B cell (primary cell): ENCODE results near the gene FYCO1. TPM values are rescaled to one million over a fixed set of nuclear protein-coding genes. Genes with fewer than 3 reads are reported as not detected.

Source experiments
- ATAC-seq: fragments of 200-7000 bp; cut with Tn5 transposase; one replicate; pipeline ENCODE4 v1.10.0; 2021; ENCODE audit warnings: low read depth, mild to moderate bottlenecking, moderate number of reproducible peaks, moderate library complexity
- CTCF ChIA-PET: fragments of 350-600 bp; sonication (Branson Sonifier 250); formaldehyde crosslinking; loops from one replicate; lab custom pipeline; 2021; ENCODE audit warnings: antibody characterized with exemption, inconsistent platforms; lab: Charles Lee
- POLR2A ChIA-PET: fragments of 350-600 bp; sonication (Branson Sonifier 250); formaldehyde crosslinking; loops from one replicate; lab custom pipeline; 2021; ENCODE audit warnings: antibody characterized with exemption; lab: Charles Lee
- DNase-seq: peaks from one replicate; pipeline ENCODE4 v3.0.0; 2013
- H2AFZ ChIP-seq: 2 replicates; pipeline ENCODE4 v1.6.1; 2012; ENCODE audit warnings: mild to moderate bottlenecking, low read depth, low read length; ENCODE audit not compliant: insufficient read depth, poor library complexity, severe bottlenecking
- H3K27ac ChIP-seq, 2 donors: 1 replicate in 1 of 2; 2 replicates in 1 of 2; pipeline ENCODE4 v1.5.1; 2012 to 2013; ENCODE audit warnings: low read length in 2 of 2, mild to moderate bottlenecking in 2 of 2, moderate library complexity in 1 of 2
- H3K27me3 ChIP-seq, 4 experiments: fragments of 200-600 bp in 1 of 4; sonication (generic) in 1 of 4; replicated peaks in 1 of 4; 1 replicate in 2 of 4; 2 replicates in 2 of 4; pipeline versions ENCODE4 v1.6.1 to v1.7.0; 2013 to 2016; ENCODE audit warnings: low read length in 3 of 4, mild to moderate bottlenecking in 2 of 4, mixed read lengths in 1 of 4, moderate library complexity in 1 of 4; ENCODE audit not compliant: insufficient read depth in 4 of 4, control insufficient read depth in 3 of 4; ENCODE audit errors: control extremely low read depth in 1 of 4
- H3K36me3 ChIP-seq, 2 experiments: replicated peaks in 1 of 2; 1 replicate in 1 of 2; 2 replicates in 1 of 2; pipeline versions ENCODE4 v1.6.1 to v1.7.1; 2013; ENCODE audit warnings: low read length in 1 of 2; ENCODE audit not compliant: insufficient read depth in 2 of 2, control insufficient read depth in 1 of 2; ENCODE audit errors: control extremely low read depth in 1 of 2, extremely low read depth in 1 of 2
- H3K4me1 ChIP-seq, 2 donors: fragments of 200-600 bp in 1 of 2; sonication (generic) in 1 of 2; 1 replicate in 1 of 2; 2 replicates in 1 of 2; pipeline versions ENCODE4 v1.5.1 to v1.6.1; 2013 to 2017; ENCODE audit warnings: low read length in 2 of 2; ENCODE audit not compliant: control insufficient read depth in 2 of 2, insufficient read depth in 2 of 2
- H3K4me2 ChIP-seq: replicated peaks from 2 replicates; pipeline ENCODE3; 2012; ENCODE audit warnings: mild to moderate bottlenecking, low read depth, low read length; ENCODE audit not compliant: poor library complexity, severe bottlenecking
- H3K4me3 ChIP-seq, 5 experiments: fragments of 200-600 bp in 1 of 5; sonication (generic) in 1 of 5; 1 replicate in 3 of 5; 2 replicates in 2 of 5; pipeline versions ENCODE4 v1.5.1 to v1.7.0; 2011 to 2016; ENCODE audit warnings: low read length in 4 of 5, mild to moderate bottlenecking in 4 of 5, low read depth in 2 of 5, control low read depth in 1 of 5, moderate library complexity in 1 of 5; ENCODE audit not compliant: insufficient read depth in 1 of 5; ENCODE audit errors: control extremely low read depth in 1 of 5, extremely low read depth in 1 of 5
- H3K79me2 ChIP-seq: fragments of 200-600 bp; sonication (generic); one replicate; pipeline ENCODE4 v1.6.0; 2016; ENCODE audit warnings: low read length; ENCODE audit not compliant: control insufficient read depth, insufficient read depth
- H3K9ac ChIP-seq: fragments of 200-600 bp; sonication (generic); 2 replicates; pipeline ENCODE4 v1.6.1; 2017; ENCODE audit warnings: mild to moderate bottlenecking, low read length, moderate library complexity
- H3K9me3 ChIP-seq, 3 donors: one replicate each; pipeline versions ENCODE4 v1.6.1 to v1.7.1; 2013; ENCODE audit warnings: low read length in 2 of 3; ENCODE audit not compliant: control insufficient read depth in 2 of 3, insufficient read depth in 1 of 3; ENCODE audit errors: control extremely low read depth in 1 of 3
- H4K20me1 ChIP-seq: 2 replicates; pipeline ENCODE4 v1.6.0; 2012; ENCODE audit warnings: mild to moderate bottlenecking, low read length; ENCODE audit not compliant: insufficient read depth, control insufficient read depth, poor library complexity, severe bottlenecking
- H3K27ac Mint-ChIP-seq: one replicate; pipeline ENCODE4 v1.8.0; 2021; ENCODE audit warnings: mixed read lengths
- H3K27me3 Mint-ChIP-seq: one replicate; pipeline ENCODE4 v1.8.0; 2021; ENCODE audit warnings: mixed read lengths
- H3K4me1 Mint-ChIP-seq: one replicate; pipeline ENCODE4 v1.8.0; 2021; ENCODE audit warnings: mixed read lengths
- H3K4me3 Mint-ChIP-seq: one replicate; pipeline ENCODE4 v1.8.0; 2021; ENCODE audit warnings: mixed read lengths
- H3K9me3 Mint-ChIP-seq: one replicate; pipeline ENCODE4 v1.8.0; 2022; ENCODE audit warnings: mixed read lengths; ENCODE audit not compliant: insufficient read depth
- CTCF ChIP-seq: fragments of 200-600 bp; IDR thresholded peaks from one replicate; pipeline ENCODE4 v1.8.0; 2022; ENCODE audit warnings: antibody characterized with exemption, mild to moderate bottlenecking
- EZH2 ChIP-seq: IDR thresholded peaks from 2 replicates; pipeline ENCODE4 v1.6.1; 2012; ENCODE audit warnings: borderline replicate concordance, low read depth, mild to moderate bottlenecking, moderate library complexity, low read length; ENCODE audit not compliant: insufficient read depth, poor library complexity, severe bottlenecking
- WGBS: methylation state at CpG from one replicate; pipeline ENCODE4 v1.1.5; 2013; ENCODE audit warnings: missing lambda C conversion rate; ENCODE audit not compliant: insufficient coverage; 5-methylcytosine and 5-hydroxymethylcytosine counted together
- intact Hi-C: fragments of 100-400 bp; cut with micrococcal nuclease; formaldehyde crosslinking; loops from one replicate; pipeline ENCODE4 v1.10.0; 2022
- polyA plus RNA-seq: library from polyadenylated mRNA; depleted of rRNA; stranded (reverse); fragments of >200 nt; gene quantifications from 2 replicates; pipeline ENCODE4 v1.2.3, GENCODE V29; 2012
- total RNA-seq, 2 donors: library from RNA; stranded (reverse); fragments of 120-200 nt in 1 of 2; gene quantifications; 1 replicate in 1 of 2; 2 replicates in 1 of 2; pipeline versions ENCODE4 v1.2.3 to v1.2.4, GENCODE V29; 2013 to 2022

Gene FYCO1
- total and polyA plus RNA-seq, 2 donors (not counting 1 experiment from before 2014, with no cell fraction given): 5.4 to 16.7 TPM

DNA sequence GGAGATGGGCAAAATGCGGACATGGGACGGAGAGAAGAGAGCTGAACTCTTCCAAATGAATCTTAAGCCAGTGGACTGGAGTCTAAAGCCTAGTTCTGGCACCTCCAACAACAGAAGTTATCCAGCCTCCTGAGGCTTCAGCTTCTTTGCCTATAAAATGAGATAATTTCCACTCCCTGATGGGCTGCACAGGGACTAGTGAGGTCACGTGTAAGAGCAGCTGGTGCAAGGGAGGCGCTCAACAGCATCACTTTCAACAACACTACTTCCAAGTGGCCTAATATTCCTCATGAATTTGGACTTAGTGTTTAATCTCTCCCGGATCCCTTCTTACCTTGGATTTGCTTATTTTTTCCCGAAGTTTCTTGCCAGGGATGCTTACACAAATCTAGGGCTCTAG is 43.7 kb downstream of the FYCO1 start:
- H3K79me2 ChIP-seq: no peaks in the 10 kb centered on the region
- no peak overlapping the region for H3K27ac ChIP-seq
- intact Hi-C loops: no loop called here
- no peak overlapping the region for H3K9ac ChIP-seq
- no peak overlapping the region for H3K4me2 ChIP-seq
- ChIA-PET CTCF (interaction anchor here (2.3 kb wide), 1 partner anchor 13 kb away, joined by 7 read pairs; no protein-coding TSS in a partner anchor), POLR2A (no interaction called here)
- H3K4me3 Mint-ChIP-seq: no peak overlapping the region
- H2AFZ ChIP-seq: no peak overlapping the region
- H3K4me3 ChIP-seq: no peak overlapping the region
- H3K9me3 ChIP-seq: no peaks in the 10 kb centered on the region
- DNase-seq (no peak), ATAC-seq (no peak)
- H4K20me1 ChIP-seq: no peaks in the 10 kb centered on the region
- no peaks in the 10 kb centered on the region for H3K27me3 ChIP-seq
- WGBS: 100% methylated on average over 4 of the region's 6 CpGs
- no peaks in the 10 kb centered on the region for H3K27me3 Mint-ChIP-seq
- peaks cover 3 to 97% of the 10 kb centered on the region in 2 experiments for H3K36me3 ChIP-seq
- no peak overlapping the region for H3K27ac Mint-ChIP-seq
- H3K4me1 Mint-ChIP-seq: no peaks in the 10 kb centered on the region
- TF ChIP-seq EZH2 (no peak), CTCF (no peak)
- no peaks in the 10 kb centered on the region for H3K4me1 ChIP-seq
- H3K9me3 Mint-ChIP-seq: no peaks in the 10 kb centered on the region

DNA sequence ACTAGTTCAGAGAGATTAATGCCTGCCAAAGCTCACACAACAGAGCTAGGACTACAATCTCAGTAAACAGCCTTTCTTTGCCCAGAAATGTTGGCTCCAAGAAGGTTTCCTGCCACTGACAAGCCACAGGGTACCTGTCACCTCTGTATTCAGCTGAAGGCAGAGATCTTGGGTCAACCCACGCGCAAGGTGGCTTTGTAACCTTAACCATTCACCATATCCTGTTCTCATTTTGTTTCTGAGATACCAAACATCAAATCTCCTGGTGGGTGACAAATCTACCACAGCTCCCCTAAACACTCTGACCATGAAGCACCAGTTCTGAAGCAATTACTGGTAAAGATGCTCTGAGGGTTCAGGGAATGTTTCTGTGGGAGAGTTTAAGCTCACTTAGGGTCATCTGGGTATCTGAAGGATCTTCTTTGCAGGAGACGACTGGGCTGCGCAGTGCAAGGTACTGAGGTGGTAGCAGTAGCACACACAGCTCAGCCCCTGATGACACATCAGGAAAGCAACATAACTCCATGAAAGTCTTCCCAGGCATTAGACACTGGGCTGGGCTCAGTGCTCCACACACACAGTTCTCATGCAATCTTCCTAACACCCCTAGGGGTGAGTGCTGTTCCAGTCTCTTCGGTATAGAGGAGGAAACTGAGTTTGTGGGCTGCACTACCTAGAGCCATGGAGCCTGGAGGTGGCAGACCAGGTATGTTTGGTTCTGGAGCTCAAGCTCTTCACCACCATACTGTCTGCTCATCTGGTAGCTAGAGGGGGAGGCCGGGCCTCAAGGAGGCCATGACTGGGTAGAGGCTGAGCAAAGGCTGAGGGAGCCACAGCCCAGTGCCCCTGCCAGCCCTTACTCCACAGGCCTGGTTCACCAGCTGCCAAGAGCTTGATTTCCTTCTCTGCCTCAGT is 44.7 kb downstream of the FYCO1 start:
- H3K9me3 Mint-ChIP-seq: no peaks in the 10 kb centered on the region
- intact Hi-C loops: no loop called here
- Histone ChIP-seq H3K9me3 (no peaks in the 10 kb centered on the region), H3K9ac (no peak overlapping the region), H3K79me2 (no peaks in the 10 kb centered on the region), H3K27me3 (no peaks in the 10 kb centered on the region), H2AFZ (no peak overlapping the region), H3K4me2 (no peak overlapping the region), H3K27ac (no peak overlapping the region), H3K4me1 (no peaks in the 10 kb centered on the region), H4K20me1 (no peaks in the 10 kb centered on the region), H3K4me3 (no peak overlapping the region), H3K36me3 (peaks cover 5 to 99% of the 10 kb centered on the region in 2 experiments)
- POLR2A ChIA-PET: no interaction called here
- ATAC-seq: no peak
- H3K4me3 Mint-ChIP-seq: no peak overlapping the region
- no peaks in the 10 kb centered on the region for H3K4me1 Mint-ChIP-seq
- CTCF ChIA-PET: interaction anchor here (1.0 to 2.3 kb wide), 2 partner anchors 12 to 127 kb away, joined by 4 to 7 read pairs; no protein-coding TSS in a partner anchor
- TF ChIP-seq CTCF (no peak), EZH2 (no peak)
- H3K27me3 Mint-ChIP-seq: no peaks in the 10 kb centered on the region
- DNase-seq: no peak
- 93% methylated on average over 4 of the region's 6 CpGs for WGBS
- no peak overlapping the region for H3K27ac Mint-ChIP-seq
